GM18526 (cell line): ENCODE data around the gene HS1BP3.

Experiments
- POLR2A ChIP-seq: IDR thresholded peaks from 3 replicates; pipeline ENCODE4 v1.6.1; 2011; ENCODE audit not compliant: insufficient read length; ENCODE audit errors: extremely low read depth

The HS1BP3 gene

GRCh38 chr2:20678780-20679179 is 27.9 kb upstream of the HS1BP3 start:
- no peak for TF ChIP-seq POLR2A

GRCh38 chr2:20678086-20678395 is 27.1 kb upstream of the HS1BP3 start:
- TF ChIP-seq POLR2A = no peak

- no peak for TF ChIP-seq POLR2A
These were observed 26.6 kb upstream of the HS1BP3 start for GRCh38 chr2:20677301-20678085.

GRCh38 chr2:20676353-20677215 is 25.7 kb upstream of the HS1BP3 start:
- no peak for TF ChIP-seq POLR2A

GRCh38 chr2:20675701-20676352 is 24.9 kb upstream of the HS1BP3 start:
- TF ChIP-seq POLR2A = no peak

GRCh38 chr2:20674974-20675679 is 24.2 kb upstream of the HS1BP3 start:
- no peak for TF ChIP-seq POLR2A

- no peak for TF ChIP-seq POLR2A
These were observed 23.5 kb upstream of the HS1BP3 start for GRCh38 chr2:20674309-20674965.

- no peak for TF ChIP-seq POLR2A
These were observed 22.9 kb upstream of the HS1BP3 start for GRCh38 chr2:20673686-20674308.

GRCh38 chr2:20672201-20672951 is 21.5 kb upstream of the HS1BP3 start:
- no peak for TF ChIP-seq POLR2A

- no peak for TF ChIP-seq POLR2A
These were observed 20.8 kb upstream of the HS1BP3 start for GRCh38 chr2:20671736-20672080.

- no peak for TF ChIP-seq POLR2A
These were observed 20.3 kb upstream of the HS1BP3 start for GRCh38 chr2:20671036-20671735.

- TF ChIP-seq POLR2A = no peak
These were observed 19.6 kb upstream of the HS1BP3 start for GRCh38 chr2:20670315-20671035.

GRCh38 chr2:20669562-20670314 is 18.8 kb upstream of the HS1BP3 start:
- no peak for TF ChIP-seq POLR2A
